ENCODE data around the gene DACH1. TPM values are rescaled to one million over a fixed set of nuclear protein-coding genes. Genes with fewer than 3 reads are reported as not detected.

Gene DACH1
- total RNA-seq, 2 donors from 2014 or later = 0.14 to 0.17 TPM

DNA sequence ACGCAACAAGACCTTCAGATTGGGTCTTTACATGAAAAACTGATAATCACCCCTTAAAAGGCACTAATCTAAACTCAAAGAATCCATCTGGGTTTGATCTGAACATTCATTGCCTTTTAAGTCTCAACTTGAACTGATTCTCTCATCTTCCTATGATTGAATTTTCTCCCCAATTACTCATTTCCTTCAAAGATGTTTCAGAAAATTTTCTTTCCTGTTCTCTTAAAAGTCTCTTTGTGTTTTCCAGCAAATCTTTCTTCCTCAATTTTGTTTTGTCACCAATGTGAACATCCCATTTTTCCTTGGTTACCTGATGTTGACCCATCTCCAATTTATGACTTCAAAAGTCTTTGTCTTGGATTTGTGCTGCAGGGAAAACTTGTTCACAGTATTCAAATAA, 234.3 kb downstream of the DACH1 start:
- Mint-ChIP-seq H3K4me3 (no peak overlapping the region), H3K36me3 (ENCODE audit: insufficient read depth in 2 of 2) (no peaks in the 10 kb centered on the region), H3K27me3 (ENCODE audit: low read depth) (no peaks in the 10 kb centered on the region), H3K27ac (no peak overlapping the region), H3K9me3 (no peaks in the 10 kb centered on the region), H3K4me1 (ENCODE audit: low read depth) (no peaks in the 10 kb centered on the region)
- ATAC-seq (replicated peaks in 1 of 2) (no peak), DNase-seq (no peak)

DNA sequence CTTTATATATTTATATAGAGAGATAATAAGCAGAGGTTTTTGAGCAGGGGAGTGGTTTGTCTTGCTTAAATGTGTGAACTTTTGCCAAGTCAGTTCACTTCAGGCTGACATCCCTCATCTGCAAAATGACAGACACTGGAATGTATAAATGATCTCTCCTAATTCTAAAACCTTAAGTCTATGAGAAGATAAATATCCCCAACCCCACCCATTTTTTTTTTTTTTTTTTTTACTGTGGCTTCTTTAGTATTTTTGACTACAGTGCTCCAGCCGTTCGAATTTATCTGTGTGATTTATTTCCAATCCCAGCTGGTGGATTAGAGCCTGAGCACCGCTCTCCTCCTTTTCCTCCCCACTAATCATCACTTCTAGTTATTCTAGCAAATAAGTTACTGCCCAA, 234.8 kb downstream of the DACH1 start:
- ATAC-seq (replicated peaks in 1 of 2) = no peak

DNA sequence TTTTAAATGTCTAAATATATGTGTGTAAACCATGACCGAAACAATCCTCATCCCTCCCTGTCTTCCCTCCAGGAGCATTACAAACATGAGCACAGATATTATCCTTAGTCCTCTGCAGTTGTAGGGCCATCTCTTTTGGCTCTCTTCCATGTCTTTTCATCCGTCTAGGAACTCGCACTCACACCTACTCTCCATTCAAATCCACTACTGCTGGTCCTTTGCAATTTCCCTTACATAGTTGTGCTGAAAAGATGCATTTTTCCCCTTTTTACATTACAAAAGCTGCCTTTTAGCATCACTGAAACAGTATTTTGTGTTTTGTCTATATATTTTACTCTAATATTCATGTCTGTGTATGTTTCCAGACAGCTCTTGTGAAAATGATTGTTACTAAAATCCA, 237.8 kb downstream of the DACH1 start:
- no peak for DNase-seq
- Mint-ChIP-seq H3K4me1 (ENCODE audit: low read depth) (no peaks in the 10 kb centered on the region), H3K4me3 (no peak overlapping the region), H3K36me3 (ENCODE audit: insufficient read depth in 2 of 2) (no peaks in the 10 kb centered on the region), H3K27me3 (ENCODE audit: low read depth) (no peaks in the 10 kb centered on the region), H3K27ac (no peak overlapping the region), H3K9me3 (no peaks in the 10 kb centered on the region)
- ATAC-seq (replicated peaks in 1 of 2) = no peak

More for the DNA sequence above, 234.8 kb downstream of the DACH1 start:
- no peaks in the 10 kb centered on the region for H3K27me3 Mint-ChIP-seq (ENCODE audit: low read depth)
- no peaks in the 10 kb centered on the region for H3K36me3 Mint-ChIP-seq (ENCODE audit: insufficient read depth in 2 of 2)
- no peak for DNase-seq
- H3K4me1 Mint-ChIP-seq (ENCODE audit: low read depth) = no peaks in the 10 kb centered on the region
- H3K4me3 Mint-ChIP-seq = no peak overlapping the region
- no peak overlapping the region for H3K27ac Mint-ChIP-seq
- H3K9me3 Mint-ChIP-seq = no peaks in the 10 kb centered on the region

DNA sequence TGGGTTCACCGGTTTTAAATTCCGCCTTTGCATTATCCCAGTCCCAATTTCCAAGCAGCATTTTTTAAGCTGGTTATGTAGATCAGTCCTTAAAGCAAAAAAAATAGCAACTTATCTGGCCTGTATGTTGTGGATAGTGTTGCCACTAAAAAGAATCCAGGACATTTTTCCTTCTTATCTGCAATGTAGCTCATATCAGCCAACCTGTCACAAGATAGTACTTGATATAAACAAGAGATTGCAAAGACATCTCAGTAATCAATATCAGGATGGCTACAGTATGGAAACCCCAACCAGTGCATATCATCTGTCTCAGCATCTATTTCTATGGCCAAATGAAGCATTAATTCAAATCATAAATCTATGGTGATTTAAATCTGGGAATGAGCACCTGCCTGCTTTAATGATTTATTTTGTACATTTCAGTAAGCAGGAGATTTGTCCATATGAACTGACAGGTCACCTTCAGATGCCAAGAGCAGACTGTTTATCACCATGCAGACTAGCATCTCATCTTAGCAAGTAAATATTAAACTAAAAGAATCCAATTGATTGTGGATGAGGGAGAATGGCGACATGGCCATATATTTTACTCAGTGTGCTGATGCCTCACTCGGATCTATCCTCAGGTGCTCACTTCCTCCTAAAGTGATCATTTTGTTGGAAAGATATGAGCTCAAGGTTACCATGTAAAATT, 240.4 kb downstream of the DACH1 start:
- no peaks in the 10 kb centered on the region for H3K27me3 Mint-ChIP-seq (ENCODE audit: low read depth)
- ATAC-seq (replicated peaks in 1 of 2) (no peak), DNase-seq (no peak)
- H3K36me3 Mint-ChIP-seq (ENCODE audit: insufficient read depth in 2 of 2) = no peaks in the 10 kb centered on the region
- no peaks in the 10 kb centered on the region for H3K4me1 Mint-ChIP-seq (ENCODE audit: low read depth)
- H3K4me3 Mint-ChIP-seq = no peak overlapping the region
- H3K9me3 Mint-ChIP-seq = no peaks in the 10 kb centered on the region
- no peak overlapping the region for H3K27ac Mint-ChIP-seq

DNA sequence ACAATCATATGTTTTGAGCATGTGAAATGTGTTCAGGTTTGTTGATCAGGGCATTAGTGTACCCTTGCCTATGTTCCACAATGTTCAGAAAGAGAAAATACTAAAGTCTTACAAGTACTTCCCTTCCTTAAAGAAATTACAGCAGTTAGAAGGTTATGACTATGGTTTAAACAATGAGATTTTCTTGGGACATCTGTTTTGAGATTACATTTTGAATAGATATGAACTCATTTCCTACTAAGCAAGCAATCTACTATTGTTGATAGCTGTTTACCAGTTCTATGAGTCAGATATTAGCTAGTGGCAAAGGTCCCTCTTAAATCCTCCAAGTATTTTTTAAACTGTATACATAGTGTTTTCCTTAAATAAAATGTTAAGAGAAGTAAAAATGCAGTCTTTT, 241.3 kb downstream of the DACH1 start:
- no peaks in the 10 kb centered on the region for H3K9me3 Mint-ChIP-seq
- ATAC-seq (replicated peaks in 1 of 2) (no peak), DNase-seq (no peak)
- no peak overlapping the region for H3K4me3 Mint-ChIP-seq
- no peaks in the 10 kb centered on the region for H3K36me3 Mint-ChIP-seq (ENCODE audit: insufficient read depth in 2 of 2)
- no peaks in the 10 kb centered on the region for H3K27me3 Mint-ChIP-seq (ENCODE audit: low read depth)
- H3K27ac Mint-ChIP-seq = no peak overlapping the region
- no peaks in the 10 kb centered on the region for H3K4me1 Mint-ChIP-seq (ENCODE audit: low read depth)

DNA sequence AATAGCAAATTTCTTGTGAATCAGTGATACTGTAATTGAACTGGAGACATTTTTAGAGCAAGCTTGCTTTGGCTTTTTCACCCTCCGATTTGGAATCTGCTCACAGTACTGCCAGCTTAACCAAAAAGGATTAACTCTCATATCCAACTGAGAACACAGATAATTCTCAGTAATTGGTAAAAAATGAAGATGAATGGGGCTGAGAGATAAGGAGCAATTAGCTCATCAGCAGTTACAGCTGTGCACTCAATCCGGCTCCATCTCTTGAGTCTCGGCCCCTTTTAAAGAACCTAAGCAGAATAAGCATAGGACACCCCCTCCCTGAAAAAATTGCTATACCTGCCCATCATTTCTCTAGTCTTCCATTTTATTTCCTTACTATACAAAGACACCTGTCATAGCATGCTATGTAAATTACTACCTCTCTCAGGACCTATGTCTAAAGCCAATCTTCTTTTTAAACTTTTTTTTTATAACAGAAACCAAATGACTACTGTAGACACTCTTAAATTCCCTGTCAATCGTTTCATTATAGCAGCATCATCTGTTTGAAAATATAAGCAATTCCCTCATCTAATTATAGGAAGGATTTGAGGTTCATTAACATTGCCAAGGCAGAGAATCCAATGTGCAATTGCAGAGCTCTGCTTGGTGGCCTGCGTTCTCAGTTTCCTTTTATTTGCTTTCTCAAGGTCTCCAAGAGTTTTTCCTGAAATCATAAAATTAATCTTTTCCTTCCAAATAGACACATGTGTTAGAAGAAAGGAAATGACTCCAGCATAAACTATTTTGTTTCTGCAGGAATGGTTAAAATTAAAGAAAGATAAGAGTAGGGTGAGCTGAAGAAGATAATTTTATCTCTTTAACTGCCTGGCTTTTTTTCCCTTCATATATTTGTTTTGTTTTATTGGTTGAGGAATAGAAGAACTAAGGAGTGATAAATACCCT, 242.1 kb downstream of the DACH1 start:
- H3K9me3 Mint-ChIP-seq = no peaks in the 10 kb centered on the region
- H3K36me3 Mint-ChIP-seq (ENCODE audit: insufficient read depth in 2 of 2) = no peaks in the 10 kb centered on the region
- no peaks in the 10 kb centered on the region for H3K27me3 Mint-ChIP-seq (ENCODE audit: low read depth)
- ATAC-seq (replicated peaks in 1 of 2) (no peak), DNase-seq (no peak)
- no peaks in the 10 kb centered on the region for H3K4me1 Mint-ChIP-seq (ENCODE audit: low read depth)
- no peak overlapping the region for H3K27ac Mint-ChIP-seq
- H3K4me3 Mint-ChIP-seq = no peak overlapping the region

DNA sequence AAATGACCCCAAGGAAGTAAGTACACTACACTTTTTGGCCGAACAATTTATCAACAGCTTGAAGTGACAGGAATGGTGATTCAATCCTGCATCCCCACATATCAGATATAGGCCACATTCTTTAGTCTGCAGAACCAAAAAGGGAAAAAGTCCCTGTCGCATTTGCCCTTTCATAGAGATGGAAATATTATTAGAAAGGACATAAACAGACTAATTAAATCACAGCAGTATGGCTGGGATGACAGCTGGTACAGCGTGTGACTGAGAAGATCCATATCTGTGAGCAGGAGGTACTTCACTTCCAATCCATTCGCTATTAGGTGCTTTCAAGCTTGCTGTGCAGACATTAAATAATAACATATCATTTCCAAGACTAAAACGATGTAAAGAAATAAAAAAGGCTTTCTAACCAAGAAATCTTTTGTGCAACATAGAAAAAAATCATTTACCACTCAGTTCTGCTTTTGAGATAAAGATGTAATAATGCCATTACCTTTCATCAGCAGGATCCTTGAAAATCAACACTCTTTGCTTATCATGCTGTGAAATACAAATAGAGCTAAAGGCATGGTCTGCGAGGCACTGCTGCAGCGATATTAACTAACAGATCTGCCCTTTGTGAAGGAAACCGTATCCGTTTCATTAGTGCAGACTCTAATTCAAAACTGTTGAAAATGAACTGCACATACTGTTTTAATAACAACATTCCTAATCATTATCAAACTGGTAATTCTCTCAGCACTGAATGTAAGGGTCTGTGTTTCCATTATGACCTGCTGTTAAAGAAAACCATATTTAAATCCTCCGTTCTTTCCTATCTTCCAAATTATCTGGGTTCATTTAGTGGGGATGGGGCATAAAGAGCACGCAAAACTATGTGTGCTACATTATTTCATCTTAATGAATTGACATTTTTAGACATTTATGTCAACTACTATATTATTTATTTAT, 245.6 kb downstream of the DACH1 start:
- no peaks in the 10 kb centered on the region for H3K36me3 Mint-ChIP-seq (ENCODE audit: insufficient read depth in 2 of 2)
- DNase-seq (no peak), ATAC-seq (replicated peaks in 1 of 2) (no peak)
- H3K4me3 Mint-ChIP-seq = no peak overlapping the region
- H3K4me1 Mint-ChIP-seq (ENCODE audit: low read depth) = no peaks in the 10 kb centered on the region
- H3K27ac Mint-ChIP-seq = no peak overlapping the region
- no peaks in the 10 kb centered on the region for H3K9me3 Mint-ChIP-seq
- no peaks in the 10 kb centered on the region for H3K27me3 Mint-ChIP-seq (ENCODE audit: low read depth)

DNA sequence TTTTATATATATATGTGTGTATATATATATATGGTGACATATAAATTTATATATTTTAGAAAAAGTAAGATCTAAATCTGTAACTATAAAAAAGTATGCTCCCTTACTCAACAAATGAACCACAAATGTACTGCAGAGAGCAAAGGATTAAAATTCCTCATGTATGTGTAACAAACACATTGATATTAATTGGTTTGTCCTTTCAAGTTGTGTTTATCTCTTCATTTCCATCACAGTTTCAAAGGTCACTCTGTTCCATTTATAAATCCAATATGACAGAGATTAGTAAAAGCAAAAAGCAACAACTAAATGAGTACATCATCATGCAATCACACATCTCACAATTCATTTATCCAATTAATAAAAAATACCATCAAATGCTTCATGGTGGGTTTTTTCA, 247.9 kb downstream of the DACH1 start:
- DNase-seq (no peak), ATAC-seq (replicated peaks in 1 of 2) (no peak)
- Mint-ChIP-seq H3K9me3 (peaks cover 0 to 2% of the 10 kb centered on the region in 2 donors), H3K4me3 (no peak overlapping the region), H3K36me3 (ENCODE audit: insufficient read depth in 2 of 2) (no peaks in the 10 kb centered on the region), H3K4me1 (ENCODE audit: low read depth) (no peaks in the 10 kb centered on the region), H3K27ac (no peak overlapping the region), H3K27me3 (ENCODE audit: low read depth) (no peaks in the 10 kb centered on the region)

DNA sequence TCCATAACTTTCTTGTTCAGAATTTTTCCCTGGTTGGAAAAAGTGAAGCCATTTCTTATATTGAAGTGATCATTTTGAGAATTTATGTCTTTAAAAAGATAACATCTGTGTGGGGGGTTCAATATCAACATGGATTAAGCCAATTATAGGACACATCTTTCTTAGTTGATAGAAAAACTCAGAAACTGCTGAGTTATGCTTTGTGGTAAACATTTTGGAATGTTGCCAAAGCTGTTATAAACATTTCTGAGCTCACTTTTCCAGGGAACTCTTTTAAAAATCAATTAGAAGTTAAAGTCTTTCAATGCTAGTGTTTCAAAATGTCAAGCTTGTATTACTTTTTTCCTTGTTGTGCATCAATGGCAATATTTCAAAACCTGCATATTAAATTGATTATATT, 248.8 kb downstream of the DACH1 start:
- no peak for ATAC-seq (replicated peaks in 1 of 2)
- H3K27ac Mint-ChIP-seq = no peak overlapping the region
- H3K9me3 Mint-ChIP-seq = peaks cover 0 to 2% of the 10 kb centered on the region in 2 donors
- H3K27me3 Mint-ChIP-seq (ENCODE audit: low read depth) = no peaks in the 10 kb centered on the region
- peaks cover 3% of the 10 kb centered on the region for H3K4me1 Mint-ChIP-seq (ENCODE audit: low read depth)
- DNase-seq = no peak
- no peak overlapping the region for H3K4me3 Mint-ChIP-seq
- no peaks in the 10 kb centered on the region for H3K36me3 Mint-ChIP-seq (ENCODE audit: insufficient read depth in 2 of 2)

DNA sequence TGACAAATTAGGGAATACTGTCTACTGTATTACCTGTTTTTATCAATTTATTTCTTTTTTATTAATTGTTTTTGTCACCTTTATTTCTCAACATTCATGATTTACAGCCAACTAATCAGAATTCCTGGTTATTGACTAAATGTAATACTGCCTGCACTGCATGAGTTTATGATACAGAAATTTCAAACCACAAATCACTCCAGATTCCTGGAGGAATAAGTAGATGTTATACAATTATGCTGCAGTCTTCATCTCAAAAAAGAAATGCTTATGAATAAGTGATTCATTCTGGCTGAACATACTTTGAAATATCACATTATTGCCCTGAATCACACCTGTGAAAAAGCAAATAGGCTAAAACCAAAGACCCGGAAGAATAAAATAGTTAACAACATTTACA, 249.7 kb downstream of the DACH1 start:
- Mint-ChIP-seq H3K27me3 (ENCODE audit: low read depth) (no peaks in the 10 kb centered on the region), H3K27ac (no peak overlapping the region), H3K4me1 (ENCODE audit: low read depth) (peaks cover 8% of the 10 kb centered on the region), H3K9me3 (peaks cover 0 to 4% of the 10 kb centered on the region in 2 donors), H3K36me3 (ENCODE audit: insufficient read depth in 2 of 2) (no peaks in the 10 kb centered on the region), H3K4me3 (no peak overlapping the region)
- ATAC-seq (replicated peaks in 1 of 2) = no peak
- DNase-seq = no peak

DNA sequence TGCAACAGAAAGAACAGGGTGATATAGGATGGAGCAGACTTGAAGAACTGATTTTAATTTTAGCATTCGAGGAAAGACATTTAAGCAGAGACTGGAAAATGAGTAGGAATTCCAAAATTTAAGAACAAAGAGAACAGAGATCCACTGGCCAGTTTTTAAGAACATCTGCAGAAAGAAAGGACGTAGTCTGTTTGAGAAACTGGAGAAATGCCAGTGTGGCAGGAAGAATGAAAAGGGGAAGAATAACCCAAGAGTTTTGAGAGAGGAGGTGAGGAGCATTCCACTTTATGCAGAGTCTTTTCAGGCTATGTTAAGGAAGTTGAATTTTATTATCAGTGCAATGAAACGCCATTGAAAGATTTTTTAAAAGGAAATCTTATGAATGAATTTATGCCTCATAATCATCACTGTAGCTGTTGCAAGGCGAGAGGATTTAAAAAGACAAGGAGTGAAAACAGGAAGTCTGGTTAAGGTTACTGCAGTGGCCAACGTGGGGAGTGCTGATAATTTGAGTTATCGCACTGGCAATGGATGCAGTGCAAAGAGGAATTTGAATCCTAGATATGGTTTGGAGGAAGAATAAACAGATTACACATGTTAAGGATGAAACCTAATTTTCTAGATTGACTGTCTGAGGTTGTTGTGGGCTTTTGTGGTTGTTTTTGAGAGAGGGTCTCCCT, 253.8 kb downstream of the DACH1 start:
- no peaks in the 10 kb centered on the region for H3K27me3 Mint-ChIP-seq (ENCODE audit: low read depth)
- H3K27ac Mint-ChIP-seq = no peak overlapping the region
- H3K4me3 Mint-ChIP-seq = no peak overlapping the region
- H3K9me3 Mint-ChIP-seq = peaks cover 0 to 4% of the 10 kb centered on the region in 2 donors
- DNase-seq (no peak), ATAC-seq (replicated peaks in 1 of 2) (no peak)
- no peaks in the 10 kb centered on the region for H3K36me3 Mint-ChIP-seq (ENCODE audit: insufficient read depth in 2 of 2)
- peaks cover 23% of the 10 kb centered on the region for H3K4me1 Mint-ChIP-seq (ENCODE audit: low read depth)

DNA sequence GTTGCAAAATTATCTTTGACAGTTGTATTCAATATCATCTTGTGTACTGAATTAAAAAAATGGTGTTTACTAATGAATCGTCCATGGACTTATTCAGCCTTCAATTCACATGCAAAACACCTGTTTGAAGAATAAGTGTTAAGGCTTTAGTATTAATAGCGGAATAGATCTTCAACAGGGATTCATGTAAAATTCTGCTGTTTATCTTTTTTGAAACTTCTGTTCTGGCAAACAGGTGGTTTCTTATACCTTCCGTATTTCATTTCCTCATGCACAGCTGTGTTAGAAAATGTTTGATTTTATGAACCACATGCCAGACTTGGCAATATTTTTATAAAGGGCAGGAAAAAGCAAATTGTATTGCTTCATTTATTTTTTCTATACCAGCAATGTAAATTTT, 255.7 kb downstream of the DACH1 start:
- H3K27ac Mint-ChIP-seq = no peak overlapping the region
- ATAC-seq (replicated peaks in 1 of 2) (no peak), DNase-seq (no peak)
- H3K4me3 Mint-ChIP-seq = peak overlapping the region in 1 of 2 donors; percentile 51
- no peaks in the 10 kb centered on the region for H3K27me3 Mint-ChIP-seq (ENCODE audit: low read depth)
- peaks cover 23% of the 10 kb centered on the region for H3K4me1 Mint-ChIP-seq (ENCODE audit: low read depth)
- no peaks in the 10 kb centered on the region for H3K36me3 Mint-ChIP-seq (ENCODE audit: insufficient read depth in 2 of 2)
- H3K9me3 Mint-ChIP-seq = peaks cover 0 to 4% of the 10 kb centered on the region in 2 donors

All from activated T-cell treated with anti-CD3 and anti-CD28 coated beads, Interleukin-2, amount 50 U/mL, for 72 hours (primary cell).